GM12891 (cell line): ENCODE results near the gene ADCY3.

Source experiments
- POLR2A ChIP-seq: IDR thresholded peaks from 2 replicates; pipeline ENCODE4 v1.6.1; 2011; ENCODE audit warnings: low read depth, low read length, control low read depth
- SPI1 ChIP-seq: IDR thresholded peaks from 2 replicates; pipeline ENCODE4 v1.6.1; 2011; ENCODE audit warnings: low read depth, low read length, control low read depth

GRCh38 chr2:24819442-24820174 lies 100.4 kb downstream of the ADCY3 start:
- TF ChIP-seq POLR2A (no peak; the same call in 1 of the 2 replicates), SPI1 (no peak)
